ENCODE results near the gene KIAA1755. TPM values are rescaled to one million over a fixed set of nuclear protein-coding genes. Genes with fewer than 3 reads are reported as not detected.

KIAA1755 gene
- total and polyA plus RNA-seq, 3 experiments from 2014 or later: not detected

DNA sequence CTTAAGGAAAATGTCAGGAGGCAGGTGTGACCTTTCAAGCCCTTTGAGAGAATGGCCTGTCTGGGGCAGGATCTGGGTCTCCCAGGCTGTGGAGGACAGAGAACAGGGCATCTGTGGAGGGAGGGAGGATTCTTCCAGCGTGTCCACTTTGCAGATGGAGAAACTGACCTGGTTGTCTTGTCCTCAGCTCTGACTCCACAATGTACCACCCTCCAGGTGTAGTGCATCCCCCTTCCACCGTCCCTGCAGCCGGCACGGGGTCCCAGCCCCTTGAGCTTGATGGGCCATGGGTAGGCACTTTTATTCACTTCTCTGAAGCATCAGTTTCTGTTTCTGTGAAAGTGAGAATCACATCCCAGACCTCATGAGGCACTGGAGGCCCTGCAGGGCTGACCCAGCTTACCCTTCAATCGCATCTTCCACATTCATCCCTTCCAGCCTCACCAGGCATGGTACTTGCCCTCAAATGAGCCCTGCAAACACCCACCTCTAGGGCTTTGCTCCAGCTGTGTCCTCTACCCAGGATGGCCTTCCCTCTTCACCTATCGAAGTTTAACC, 90.8 kb downstream of the KIAA1755 start:
- H3K27ac ChIP-seq (ENCODE audit: low read depth, low read length): no peak overlapping the region
- no peak overlapping the region for H3K4me3 ChIP-seq (ENCODE audit: low read length)
- H3K4me1 Mint-ChIP-seq: peaks cover 1 to 12% (median 6%) of the 10 kb centered on the region in 3 donors
- no peak overlapping the region for H3K27ac Mint-ChIP-seq
- peaks cover 6 to 14% of the 10 kb centered on the region in 2 donors for H3K27me3 Mint-ChIP-seq
- H3K4me3 Mint-ChIP-seq: no peak overlapping the region
- H3K27me3 ChIP-seq (ENCODE audit: insufficient read depth, low read length, poor library complexity, severe bottlenecking): no peaks in the 10 kb centered on the region
- H3K36me3 ChIP-seq (ENCODE audit: insufficient read depth, low read length): no peaks in the 10 kb centered on the region
- no peak for DNase-seq
- ChIA-PET CTCF (no interaction called here), POLR2A (no interaction called here)
- no peaks in the 10 kb centered on the region for H3K9me3 ChIP-seq (ENCODE audit: low read length)
- no peaks in the 10 kb centered on the region for H3K4me1 ChIP-seq (ENCODE audit: insufficient read depth, low read length)
- H3K36me3 Mint-ChIP-seq: peaks cover 0 to 1% (median 0%) of the 10 kb centered on the region in 3 donors
- H3K9me3 Mint-ChIP-seq: no peaks in the 10 kb centered on the region

DNA sequence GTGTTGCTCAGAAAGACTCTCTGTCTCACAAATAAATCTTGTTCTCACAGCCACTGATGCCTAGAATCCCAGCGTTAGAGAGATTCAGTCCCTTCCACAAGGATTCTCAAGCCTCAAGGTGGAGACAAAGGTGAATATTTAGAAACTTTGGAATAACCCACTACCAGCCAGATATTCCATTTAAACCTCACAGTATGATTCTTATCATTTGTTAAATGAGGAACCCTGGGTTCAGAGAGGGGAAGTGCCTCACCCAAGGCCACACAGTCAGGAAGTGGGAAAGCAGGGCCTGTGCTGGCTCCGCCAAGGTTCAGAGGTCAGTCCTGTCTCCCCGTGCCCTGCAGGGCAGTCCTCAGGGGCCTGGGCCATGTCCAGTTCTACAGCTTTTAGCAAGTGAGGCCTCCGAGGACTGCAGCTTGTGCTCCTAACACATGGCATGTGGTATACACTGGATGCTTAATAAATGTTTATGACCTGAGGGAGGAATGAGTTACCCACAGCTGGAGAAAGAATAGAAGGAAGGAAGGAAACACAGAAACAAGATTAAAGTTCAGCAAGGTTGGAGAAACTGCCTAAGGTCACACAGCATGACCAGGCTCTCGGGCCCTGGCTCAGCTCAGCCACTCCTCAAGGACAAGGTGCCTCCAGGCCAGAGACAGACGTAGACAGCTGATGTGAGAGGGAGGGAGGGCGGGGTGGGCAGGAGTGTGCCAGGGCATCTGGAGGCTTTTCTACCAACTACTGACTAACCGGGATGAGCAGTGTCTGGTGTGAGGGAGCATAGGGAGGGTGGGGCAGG, 91.5 kb downstream of the KIAA1755 start:
- DNase-seq: no peak
- Histone ChIP-seq H3K9me3 (ENCODE audit: low read length) (no peaks in the 10 kb centered on the region), H3K27me3 (ENCODE audit: insufficient read depth, low read length, poor library complexity, severe bottlenecking) (no peaks in the 10 kb centered on the region), H3K4me1 (ENCODE audit: insufficient read depth, low read length) (no peaks in the 10 kb centered on the region), H3K27ac (ENCODE audit: low read depth, low read length) (no peak overlapping the region), H3K36me3 (ENCODE audit: insufficient read depth, low read length) (no peaks in the 10 kb centered on the region), H3K4me3 (ENCODE audit: low read length) (no peak overlapping the region)
- POLR2A ChIA-PET: no interaction called here
- Mint-ChIP-seq H3K4me3 (no peak overlapping the region), H3K4me1 (peaks cover 1 to 12% (median 6%) of the 10 kb centered on the region in 3 donors), H3K36me3 (peaks cover 0 to 1% (median 0%) of the 10 kb centered on the region in 3 donors), H3K27ac (peak overlapping the region in 1 of 8 donors; percentile 72), H3K9me3 (no peaks in the 10 kb centered on the region), H3K27me3 (peaks cover 6 to 19% of the 10 kb centered on the region in 2 donors)
- CTCF ChIA-PET: no interaction called here

DNA sequence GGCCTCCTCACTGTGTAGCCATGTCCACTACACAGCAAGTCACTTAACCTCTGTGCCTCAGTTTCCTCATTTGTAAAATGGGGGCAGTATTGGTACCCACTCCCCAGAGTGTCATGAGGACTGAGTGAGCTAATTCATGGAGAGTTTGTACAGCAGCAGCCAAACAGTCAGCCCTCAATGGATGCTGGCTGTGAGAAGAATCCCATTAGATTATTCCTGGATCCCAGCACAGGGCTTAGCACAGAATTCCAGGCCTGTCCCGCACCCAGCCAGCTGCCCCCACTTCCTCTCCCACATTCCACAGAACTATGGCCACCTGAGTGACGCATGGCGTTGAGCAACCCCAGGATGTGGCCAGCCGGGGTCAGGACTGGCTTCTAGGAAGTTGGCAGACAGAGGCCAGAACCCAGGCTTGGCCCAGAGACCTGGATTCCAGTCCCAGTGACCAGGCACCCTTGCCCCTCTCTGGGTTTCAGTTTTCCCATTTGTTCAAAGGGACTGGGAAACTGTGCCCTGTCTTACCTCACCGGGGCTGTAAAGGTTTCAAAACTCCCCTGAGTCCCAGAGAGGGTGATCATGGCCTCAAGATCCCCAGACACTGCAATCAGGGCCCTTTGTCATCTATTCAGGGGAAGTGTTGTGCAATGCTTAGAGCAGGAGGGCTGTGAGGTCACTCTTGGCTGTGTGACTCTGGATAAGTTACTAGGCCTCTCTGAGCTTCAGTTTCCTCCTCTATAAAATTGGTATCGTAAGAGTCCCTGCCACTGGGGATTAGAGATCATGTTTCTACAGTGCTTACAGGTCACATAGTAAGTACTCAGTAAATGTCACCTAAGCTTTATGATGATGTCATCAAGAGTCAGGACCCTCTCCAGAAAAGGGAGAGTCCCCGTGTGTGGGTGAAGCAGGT, 92.4 kb downstream of the KIAA1755 start:
- no peak overlapping the region for H3K4me3 Mint-ChIP-seq
- Histone ChIP-seq H3K4me1 (ENCODE audit: insufficient read depth, low read length) (no peaks in the 10 kb centered on the region), H3K27ac (ENCODE audit: low read depth, low read length) (no peak overlapping the region), H3K27me3 (ENCODE audit: insufficient read depth, low read length, poor library complexity, severe bottlenecking) (no peaks in the 10 kb centered on the region), H3K4me3 (ENCODE audit: low read length) (no peak overlapping the region), H3K9me3 (ENCODE audit: low read length) (no peaks in the 10 kb centered on the region), H3K36me3 (ENCODE audit: insufficient read depth, low read length) (no peaks in the 10 kb centered on the region)
- H3K36me3 Mint-ChIP-seq: peaks cover 0 to 1% (median 0%) of the 10 kb centered on the region in 3 donors
- no peak for DNase-seq
- ChIA-PET CTCF (interaction anchor here (2.6 kb wide), 1 partner anchor 111 kb away, joined by 8 read pairs; no protein-coding TSS in a partner anchor), POLR2A (no interaction called here)
- peaks cover 11 to 19% of the 10 kb centered on the region in 2 donors for H3K27me3 Mint-ChIP-seq
- H3K27ac Mint-ChIP-seq: peak overlapping the region in 1 of 8 donors; percentile 63
- H3K9me3 Mint-ChIP-seq: no peaks in the 10 kb centered on the region
- H3K4me1 Mint-ChIP-seq: peaks cover 1 to 12% (median 6%) of the 10 kb centered on the region in 3 donors

DNA sequence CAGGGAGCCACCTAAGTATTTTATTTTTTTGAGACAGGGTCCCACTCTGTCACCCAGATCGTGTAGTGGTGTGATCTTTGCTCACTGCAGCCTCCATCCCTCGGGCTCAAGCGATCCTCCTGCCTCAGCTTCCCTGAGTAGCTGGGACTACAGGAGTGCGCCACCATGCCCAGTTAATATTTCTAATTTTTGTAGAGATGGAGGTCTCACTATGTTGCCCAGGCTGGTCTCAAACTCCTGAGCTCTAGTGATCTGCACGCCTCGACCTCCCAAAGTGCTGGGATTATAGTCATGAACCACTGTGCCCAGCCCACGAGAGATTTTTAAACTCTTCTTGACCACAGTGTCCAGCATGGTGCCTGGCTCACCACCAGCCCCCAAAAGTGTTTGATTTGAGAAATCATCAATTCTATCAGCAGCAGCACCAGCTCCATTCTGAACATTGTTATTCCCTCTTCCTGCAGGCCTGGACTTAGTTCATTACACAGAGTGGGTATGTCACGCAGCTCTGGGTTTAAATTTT, 93.1 kb downstream of the KIAA1755 start:
- ChIA-PET POLR2A (no interaction called here), CTCF (interaction anchor here (2.6 kb wide), 1 partner anchor 110 kb away, joined by 8 read pairs; no protein-coding TSS in a partner anchor)
- Mint-ChIP-seq H3K27me3 (peaks cover 12 to 25% of the 10 kb centered on the region in 2 donors), H3K9me3 (no peaks in the 10 kb centered on the region), H3K4me1 (peaks cover 1 to 12% (median 6%) of the 10 kb centered on the region in 3 donors), H3K4me3 (no peak overlapping the region), H3K27ac (peak overlapping the region in 1 of 8 donors; percentile 80), H3K36me3 (peaks cover 0 to 3% (median 0%) of the 10 kb centered on the region in 3 donors)
- Histone ChIP-seq H3K4me1 (ENCODE audit: insufficient read depth, low read length) (no peaks in the 10 kb centered on the region), H3K36me3 (ENCODE audit: insufficient read depth, low read length) (no peaks in the 10 kb centered on the region), H3K4me3 (ENCODE audit: low read length) (no peak overlapping the region), H3K27me3 (ENCODE audit: insufficient read depth, low read length, poor library complexity, severe bottlenecking) (no peaks in the 10 kb centered on the region), H3K27ac (ENCODE audit: low read depth, low read length) (no peak overlapping the region), H3K9me3 (ENCODE audit: low read length) (no peaks in the 10 kb centered on the region)
- no peak for DNase-seq

DNA sequence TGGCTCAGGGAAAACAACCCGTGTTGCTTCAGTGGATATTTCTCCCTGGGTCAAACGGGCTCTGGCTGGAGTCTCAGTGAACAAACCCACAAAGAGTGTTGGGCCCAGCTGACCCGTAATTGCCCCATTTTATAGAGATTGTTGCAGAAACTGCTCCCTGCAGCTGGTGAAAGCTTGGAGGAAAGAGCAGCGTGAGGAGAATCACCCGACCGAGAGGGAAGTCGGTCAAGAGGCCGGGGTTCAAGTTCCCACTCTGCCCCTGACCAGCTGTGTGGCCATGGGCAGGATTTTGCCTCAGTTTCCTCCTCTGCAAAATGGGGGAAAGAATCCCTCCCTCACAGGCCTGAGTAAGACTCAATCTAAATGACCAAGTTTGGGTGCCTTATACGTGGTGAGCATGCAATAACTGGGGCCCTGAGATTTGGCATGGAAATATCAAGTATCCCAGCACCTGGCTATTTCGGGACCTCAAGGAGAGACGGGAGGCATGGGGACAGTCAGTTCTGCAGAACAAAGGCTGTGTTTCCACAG, 93.8 kb downstream of the KIAA1755 start:
- Mint-ChIP-seq H3K4me1 (peaks cover 1 to 12% (median 6%) of the 10 kb centered on the region in 3 donors), H3K4me3 (no peak overlapping the region), H3K27ac (peak overlapping the region in 1 of 8 donors; percentile 61), H3K27me3 (peaks cover 12 to 25% of the 10 kb centered on the region in 2 donors), H3K9me3 (no peaks in the 10 kb centered on the region), H3K36me3 (peaks cover 0 to 3% (median 0%) of the 10 kb centered on the region in 3 donors)
- no peak for DNase-seq
- ChIA-PET POLR2A (interaction anchor here (0.6 kb wide), 1 partner anchor 121 kb away, joined by 3 read pairs; no protein-coding TSS in a partner anchor), CTCF (interaction anchor here (2.6 kb wide), 1 partner anchor 109 kb away, joined by 8 read pairs; no protein-coding TSS in a partner anchor)
- no peaks in the 10 kb centered on the region for H3K4me1 ChIP-seq (ENCODE audit: insufficient read depth, low read length)
- H3K4me3 ChIP-seq (ENCODE audit: low read length): no peak overlapping the region
- no peak overlapping the region for H3K27ac ChIP-seq (ENCODE audit: low read depth, low read length)
- no peaks in the 10 kb centered on the region for H3K9me3 ChIP-seq (ENCODE audit: low read length)
- H3K36me3 ChIP-seq (ENCODE audit: insufficient read depth, low read length): no peaks in the 10 kb centered on the region
- no peaks in the 10 kb centered on the region for H3K27me3 ChIP-seq (ENCODE audit: insufficient read depth, low read length, poor library complexity, severe bottlenecking)

DNA sequence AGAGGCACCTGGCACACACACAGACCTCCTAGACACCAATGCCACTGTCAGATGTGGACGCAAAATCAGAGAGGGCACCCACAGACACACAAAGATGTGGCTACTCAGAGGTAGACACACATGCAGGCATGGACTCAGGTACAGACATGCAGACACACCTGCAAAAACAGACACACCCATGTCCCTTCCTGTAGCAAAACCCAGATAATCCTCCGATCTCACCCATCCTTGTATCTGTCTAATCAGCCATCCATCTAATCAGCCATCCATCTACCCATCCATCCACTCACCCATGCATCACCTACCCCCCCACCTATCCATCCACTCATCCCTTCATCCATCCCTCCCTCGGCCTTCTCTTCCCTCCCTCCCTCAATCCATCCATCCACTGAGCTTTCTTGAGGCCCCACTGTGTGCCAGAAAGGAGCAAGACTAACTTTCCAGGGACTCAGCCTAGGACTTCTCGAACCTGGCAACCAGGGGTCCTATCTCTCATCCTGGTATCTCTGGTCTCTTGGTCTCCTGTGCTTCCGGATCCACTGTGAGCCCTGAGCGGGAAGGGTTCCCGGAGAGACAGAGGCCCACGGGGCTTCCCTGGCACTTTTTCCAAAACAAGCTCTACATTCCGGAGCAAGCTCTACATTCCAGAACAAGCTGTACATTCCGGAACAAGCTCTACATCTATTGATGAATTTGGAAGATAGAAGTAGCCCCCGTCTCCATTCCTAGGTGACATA, 94.4 kb downstream of the KIAA1755 start:
- Mint-ChIP-seq H3K36me3 (peaks cover 0 to 3% (median 0%) of the 10 kb centered on the region in 3 donors), H3K27ac (peak overlapping the region in 1 of 8 donors; percentile 33), H3K9me3 (no peaks in the 10 kb centered on the region), H3K27me3 (peaks cover 12 to 25% of the 10 kb centered on the region in 2 donors), H3K4me3 (no peak overlapping the region), H3K4me1 (peaks cover 1 to 12% (median 6%) of the 10 kb centered on the region in 3 donors)
- POLR2A ChIA-PET: interaction anchor here (0.6 kb wide), 1 partner anchor 121 kb away, joined by 3 read pairs; no protein-coding TSS in a partner anchor
- H3K4me1 ChIP-seq (ENCODE audit: insufficient read depth, low read length): no peaks in the 10 kb centered on the region
- CTCF ChIA-PET: interaction anchor here (2.6 kb wide), 1 partner anchor 109 kb away, joined by 8 read pairs; no protein-coding TSS in a partner anchor
- DNase-seq: no peak
- H3K27ac ChIP-seq (ENCODE audit: low read depth, low read length): no peak overlapping the region
- no peaks in the 10 kb centered on the region for H3K9me3 ChIP-seq (ENCODE audit: low read length)
- no peaks in the 10 kb centered on the region for H3K36me3 ChIP-seq (ENCODE audit: insufficient read depth, low read length)
- no peak overlapping the region for H3K4me3 ChIP-seq (ENCODE audit: low read length)
- H3K27me3 ChIP-seq (ENCODE audit: insufficient read depth, low read length, poor library complexity, severe bottlenecking): no peaks in the 10 kb centered on the region

All from CD8-positive, alpha-beta memory T cell (primary cell).